ENCODE data around the gene NUPR1.

GRCh38 chr16:28511801-28512789 is 26.7 kb downstream of the NUPR1 start:
- TF ChIP-seq EZH2 (IDR thresholded peaks at IDR 0.05; ENCODE audit: low read length) (no peak), CTCF (optimal IDR thresholded peaks at IDR 0.05 in 1 of 3, IDR thresholded peaks at IDR 0.05 in 1 of 3, conservative IDR thresholded peaks at IDR 0.05 in 1 of 3; ENCODE audit: extremely low read depth in 1 of 3, insufficient read depth in 2 of 3, low read length in 3 of 3) (no peak)
